Smooth muscle cell (in vitro differentiated cells): ENCODE results near the gene HOXC13. TPM values are rescaled to one million over a fixed set of nuclear protein-coding genes. Genes with fewer than 3 reads are reported as not detected.

Experiments used
- DNase-seq: peaks from one replicate; lab custom pipeline; 2025; ENCODE audit not compliant: unreplicated experiment; lab: John Stamatoyannopoulos, UW
- H2AFZ ChIP-seq: fragments of 200-600 bp; sonication (generic); 2 replicates; pipeline ENCODE4 v1.6.0; 2016; ENCODE audit warnings: antibody characterized with exemption, low read depth, mild to moderate bottlenecking
- H3F3A ChIP-seq: fragments of 200-600 bp; sonication (generic); 2 replicates; pipeline ENCODE4 v1.6.0; 2017; ENCODE audit warnings: antibody characterized with exemption, low read depth
- H3K27ac ChIP-seq: fragments of 200-600 bp; sonication (generic); 2 replicates; pipeline ENCODE4 v1.5.1; 2016; ENCODE audit warnings: low read depth, mild to moderate bottlenecking
- H3K27me3 ChIP-seq: fragments of 200-600 bp; sonication (generic); 2 replicates; pipeline ENCODE4 v1.6.1; 2016; ENCODE audit warnings: low read depth, mild to moderate bottlenecking
- H3K36me3 ChIP-seq: fragments of 200-600 bp; sonication (generic); 2 replicates; pipeline ENCODE4 v1.5.1; 2016; ENCODE audit warnings: low read depth
- H3K4me1 ChIP-seq: fragments of 200-600 bp; sonication (generic); 2 replicates; pipeline ENCODE4 v1.5.1; 2016; ENCODE audit warnings: low read depth
- H3K4me2 ChIP-seq: fragments of 200-600 bp; sonication (generic); 2 replicates; pipeline ENCODE4 v1.6.0; 2016; ENCODE audit warnings: mild to moderate bottlenecking
- H3K4me3 ChIP-seq: fragments of 200-600 bp; sonication (generic); 2 replicates; pipeline ENCODE4 v1.5.1; 2016; ENCODE audit warnings: mild to moderate bottlenecking
- H3K79me2 ChIP-seq: fragments of 200-600 bp; sonication (generic); 2 replicates; pipeline ENCODE4 v1.6.0; 2016; ENCODE audit warnings: low read depth, mild to moderate bottlenecking
- H3K9ac ChIP-seq: fragments of 200-600 bp; sonication (generic); 2 replicates; pipeline ENCODE4 v1.6.0; 2016; ENCODE audit warnings: low read depth
- H3K9me3 ChIP-seq: fragments of 200-600 bp; sonication (generic); replicated peaks from 2 replicates; pipeline ENCODE4 v1.5.1; 2016; ENCODE audit warnings: low read depth
- H4K20me1 ChIP-seq: fragments of 200-600 bp; sonication (generic); 2 replicates; pipeline ENCODE4 v1.6.0; 2016; ENCODE audit warnings: low read depth
- CTCF ChIP-seq: fragments of 200-600 bp; sonication (generic); IDR thresholded peaks from 2 replicates; pipeline ENCODE4 v1.5.1; 2017; ENCODE audit warnings: borderline replicate concordance, mild to moderate bottlenecking, antibody characterized with exemption; ENCODE audit not compliant: insufficient read depth, poor library complexity, severe bottlenecking
- WGBS: methylation state at CpG from one replicate; pipeline ENCODE4 v1.1.7; 2016; ENCODE audit warnings: low lambda C conversion rate; 5-methylcytosine and 5-hydroxymethylcytosine counted together
- polyA plus RNA-seq: library from polyadenylated mRNA; unstranded; fragments of >200 nt; fragmentation: Nextera tagmentation; extraction: Ambion mirVana; gene quantifications from 2 replicates; pipeline ENCODE4 v1.2.1, GENCODE V29; 2016
- total RNA-seq: library from RNA; depleted of rRNA; stranded (reverse); fragments of >200 nt; gene quantifications from 2 replicates; pipeline ENCODE4 v1.2.3, GENCODE V29; 2014

The HOXC13 gene
- total RNA-seq (2.4 and 3.6 TPM in 2 replicates), polyA plus RNA-seq (2.2 and 5.0 TPM in 2 replicates)

- Histone ChIP-seq H3F3A (no peaks in the 10 kb centered on the region), H3K79me2 (no peaks in the 10 kb centered on the region), H3K9ac (no peak within 1 kb of the TSS), H3K27me3 (peaks cover 100% of the 10 kb centered on the region), H3K36me3 (no peaks in the 10 kb centered on the region), H3K4me2 (peak within 1 kb of the TSS; percentile 71), H2AFZ (no peak within 1 kb of the TSS), H3K27ac (no peak within 1 kb of the TSS), H3K4me1 (peaks cover 6% of the 10 kb centered on the region), H3K4me3 (peak within 1 kb of the TSS; percentile 42), H4K20me1 (no peaks in the 10 kb centered on the region), H3K9me3 (no peaks in the 10 kb centered on the region)
- TF ChIP-seq CTCF: no peak
- no peak for DNase-seq
- 5% methylated on average over 31 of the region's 56 CpGs for WGBS
Observed at GRCh38 chr12:53938326-53939140, at the start of gene HOXC13. HOXC13 (plus strand) TSS chr12:53938831; CDS start chr12:53938907, 76 bp downstream.

GRCh38 chr12:53890081-53890480 lies 48.5 kb upstream of the HOXC13 start:
- H3K27ac ChIP-seq: no peak overlapping the region
- no peak overlapping the region for H3K9ac ChIP-seq
- H3K4me1 ChIP-seq: no peaks in the 10 kb centered on the region
- H3K27me3 ChIP-seq: peaks cover 86% of the 10 kb centered on the region
- no peak for TF ChIP-seq CTCF
- H3K4me2 ChIP-seq: no peak overlapping the region
- H3F3A ChIP-seq: no peaks in the 10 kb centered on the region
- H3K9me3 ChIP-seq: no peaks in the 10 kb centered on the region
- no peak overlapping the region for H3K4me3 ChIP-seq
- no peak for DNase-seq
- H2AFZ ChIP-seq: no peak overlapping the region
- WGBS: 90% methylated on average over 3 of the region's 3 CpGs
- H4K20me1 ChIP-seq: no peaks in the 10 kb centered on the region
- no peaks in the 10 kb centered on the region for H3K79me2 ChIP-seq
- H3K36me3 ChIP-seq: no peaks in the 10 kb centered on the region

- peaks cover 91% of the 10 kb centered on the region for H3K27me3 ChIP-seq
- TF ChIP-seq CTCF: no peak
- H3K4me3 ChIP-seq: no peak overlapping the region
- H3K79me2 ChIP-seq: no peaks in the 10 kb centered on the region
- H3K27ac ChIP-seq: no peak overlapping the region
- H2AFZ ChIP-seq: no peak overlapping the region
- H3F3A ChIP-seq: no peaks in the 10 kb centered on the region
- no peak for DNase-seq
- WGBS: 68% methylated on average over 3 of the region's 3 CpGs
- no peaks in the 10 kb centered on the region for H3K36me3 ChIP-seq
- no peak overlapping the region for H3K4me2 ChIP-seq
- H4K20me1 ChIP-seq: no peaks in the 10 kb centered on the region
- H3K9ac ChIP-seq: no peak overlapping the region
- no peaks in the 10 kb centered on the region for H3K4me1 ChIP-seq
- H3K9me3 ChIP-seq: no peaks in the 10 kb centered on the region
Observed at GRCh38 chr12:53892762-53893395, 45.8 kb upstream of the HOXC13 start.

- peaks cover 86% of the 10 kb centered on the region for H3K27me3 ChIP-seq
- WGBS: 33% methylated on average over 1 of the region's 1 CpG
Observed at GRCh38 chr12:53899230-53899629, 39.4 kb upstream of the HOXC13 start.

More at GRCh38 chr12:53899230-53899629, 39.4 kb upstream of the HOXC13 start:
- Histone ChIP-seq H2AFZ (no peak overlapping the region), H3K4me1 (no peaks in the 10 kb centered on the region), H3K27ac (no peak overlapping the region), H4K20me1 (no peaks in the 10 kb centered on the region), H3K9me3 (no peaks in the 10 kb centered on the region), H3K79me2 (no peaks in the 10 kb centered on the region), H3F3A (no peaks in the 10 kb centered on the region), H3K4me3 (no peak overlapping the region), H3K9ac (no peak overlapping the region), H3K4me2 (no peak overlapping the region), H3K36me3 (no peaks in the 10 kb centered on the region)
- DNase-seq: no peak
- no peak for TF ChIP-seq CTCF
